Keratinocyte (primary cell): ENCODE results near the gene SLC16A2. TPM values are rescaled to one million over a fixed set of nuclear protein-coding genes. Genes with fewer than 3 reads are reported as not detected.

Experiments
- DNase-seq: peaks from one replicate; pipeline ENCODE4 v3.0.0-alpha.2; 2011; ENCODE audit warnings: low read depth, missing footprints, low spot score
- FAIRE-seq: peaks from 2 replicates; lab custom pipeline; 2011; peaks lifted over from hg19 to GRCh38; lab: Jason Lieb, UNC
- H2AFZ ChIP-seq: 2 replicates; pipeline ENCODE4 v1.6.0; 2012; ENCODE audit warnings: low read length, control low read depth, inconsistent platforms; ENCODE audit not compliant: control insufficient read depth
- H3K27ac ChIP-seq: 2 replicates; pipeline ENCODE4 v1.5.1; 2011; ENCODE audit warnings: low read length; ENCODE audit not compliant: control insufficient read depth, insufficient read depth
- H3K27me3 ChIP-seq: 3 replicates; pipeline ENCODE4 v1.6.0; 2011; ENCODE audit warnings: low read length; ENCODE audit not compliant: control insufficient read depth, insufficient read depth; ENCODE audit errors: extremely low read depth
- H3K36me3 ChIP-seq, 2 experiments: 2 replicates in 1 of 2; 3 replicates in 1 of 2; pipeline ENCODE4 v1.5.1; 2011; ENCODE audit warnings: low read length in 2 of 2, mild to moderate bottlenecking in 1 of 2; ENCODE audit not compliant: control insufficient read depth in 2 of 2, insufficient read depth in 2 of 2; ENCODE audit errors: extremely low read depth in 1 of 2
- H3K4me1 ChIP-seq: 3 replicates; pipeline ENCODE4 v1.5.1; 2011; ENCODE audit warnings: low read length; ENCODE audit not compliant: control insufficient read depth, insufficient read depth; ENCODE audit errors: extremely low read depth
- H3K4me2 ChIP-seq: 3 replicates; pipeline ENCODE4 v1.6.0; 2011; ENCODE audit warnings: low read depth, low read length; ENCODE audit not compliant: control insufficient read depth, insufficient read depth; ENCODE audit errors: extremely low read depth
- H3K4me3 ChIP-seq, 3 experiments: fragments of 200-600 bp in 1 of 3; sonication (generic) in 1 of 3; 2 replicates in 2 of 3; 3 replicates in 1 of 3; pipeline ENCODE4 v1.5.1; 2011 to 2016; ENCODE audit warnings: low read length in 3 of 3, mild to moderate bottlenecking in 3 of 3, control low read depth in 2 of 3, inconsistent platforms in 1 of 3, low read depth in 1 of 3, mixed read lengths in 1 of 3, mixed run types in 1 of 3, moderate library complexity in 1 of 3; ENCODE audit not compliant: control insufficient read depth in 2 of 3, insufficient read depth in 2 of 3; ENCODE audit errors: extremely low read depth in 1 of 3
- H3K79me2 ChIP-seq: 2 replicates; pipeline ENCODE4 v1.6.0; 2012; ENCODE audit warnings: low read length; ENCODE audit not compliant: control insufficient read depth, insufficient read depth
- H3K9ac ChIP-seq: 3 replicates; pipeline ENCODE4 v1.6.0; 2011; ENCODE audit warnings: low read length; ENCODE audit not compliant: control insufficient read depth, insufficient read depth; ENCODE audit errors: extremely low read depth
- H3K9me1 ChIP-seq: 3 replicates; pipeline ENCODE4 v1.6.0; 2011; ENCODE audit warnings: low read length; ENCODE audit not compliant: control insufficient read depth, insufficient read depth; ENCODE audit errors: extremely low read depth
- H3K9me3 ChIP-seq: 2 replicates; pipeline ENCODE4 v1.5.1; 2012; ENCODE audit warnings: low read depth, low read length; ENCODE audit not compliant: control insufficient read depth
- H4K20me1 ChIP-seq: 3 replicates; pipeline ENCODE4 v1.6.0; 2011; ENCODE audit warnings: low read length; ENCODE audit not compliant: control insufficient read depth, insufficient read depth; ENCODE audit errors: extremely low read depth
- EZH2 ChIP-seq: IDR thresholded peaks from one replicate; pipeline ENCODE4 v1.6.1; 2012; ENCODE audit warnings: inconsistent platforms, mild to moderate bottlenecking, low read length, moderate library complexity
- dilution Hi-C: fragments of 300-500 bp; cut with MboI; formaldehyde crosslinking; loops from one replicate; pipeline ENCODE4 v1.7.0; 2020; ENCODE audit warnings: low sequenced_read_pairs; ENCODE audit not compliant: extremely low pct_ligation_motif_present
- polyA plus RNA-seq, 5 experiments: library from polyadenylated mRNA; depleted of rRNA in 3 of 5; stranded (reverse) in 3 of 5; stranded (forward) in 1 of 5; unstranded in 1 of 5; fragments of >200 nt; gene quantifications; 1 replicate in 1 of 5; 2 replicates in 3 of 5; 3 replicates in 1 of 5; pipeline versions ENCODE4 v1.2.1 to v1.2.3, GENCODE V29; 2011 to 2012; ENCODE audit warnings: missing spikeins in 2 of 5, low read depth in 1 of 5, low replicate concordance in 1 of 5
- TF ChIP-seq, protein P1 (sequence below), 3 experiments: IDR thresholded peaks in 1 of 3; conservative IDR thresholded peaks in 1 of 3; optimal IDR thresholded peaks in 1 of 3; 2 replicates in 2 of 3; 3 replicates in 1 of 3; pipeline versions ENCODE3 to v1.5.1; 2011; ENCODE audit warnings: low read length in 3 of 3, mild to moderate bottlenecking in 3 of 3, moderate library complexity in 2 of 3, control low read depth in 1 of 3, inconsistent platforms in 1 of 3; ENCODE audit not compliant: insufficient read depth in 2 of 3; ENCODE audit errors: extremely low read depth in 1 of 3

SLC16A2 gene
- polyA plus RNA-seq, 1 donor (not counting 4 experiments of a cell fraction or from before 2014, with no cell fraction given): 38.4 TPM

DNA sequence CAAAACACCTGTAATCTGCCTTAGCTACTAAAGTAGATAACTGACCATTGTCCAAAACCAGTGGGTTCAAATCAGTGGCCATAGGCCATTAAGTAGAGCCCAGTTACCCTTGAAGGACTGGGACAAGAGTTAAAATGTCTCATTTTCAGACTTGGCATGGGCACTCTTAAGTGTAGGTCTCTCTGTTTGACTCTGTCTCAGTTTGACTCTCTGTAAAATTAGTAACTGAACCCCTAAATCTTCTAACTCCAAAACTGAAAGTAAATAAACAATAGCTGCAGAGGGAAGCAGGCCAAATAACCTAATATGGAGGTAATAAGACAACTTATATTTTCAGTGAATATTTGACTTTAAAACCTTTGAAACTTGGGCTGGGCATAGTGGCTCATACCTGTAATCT lies 89.1 kb downstream of the SLC16A2 start:
- no peaks in the 10 kb centered on the region for H3K27me3 ChIP-seq
- no peaks in the 10 kb centered on the region for H3K36me3 ChIP-seq
- H4K20me1 ChIP-seq: no peaks in the 10 kb centered on the region
- no peaks in the 10 kb centered on the region for H3K4me1 ChIP-seq
- dilution Hi-C loops: no loop called here
- no peak overlapping the region for H3K4me3 ChIP-seq
- H3K9me3 ChIP-seq: no peaks in the 10 kb centered on the region
- H3K4me2 ChIP-seq: no peak overlapping the region
- no peaks in the 10 kb centered on the region for H3K79me2 ChIP-seq
- H3K9me1 ChIP-seq: no peaks in the 10 kb centered on the region
- no peak overlapping the region for H2AFZ ChIP-seq
- TF ChIP-seq, protein P1, sequence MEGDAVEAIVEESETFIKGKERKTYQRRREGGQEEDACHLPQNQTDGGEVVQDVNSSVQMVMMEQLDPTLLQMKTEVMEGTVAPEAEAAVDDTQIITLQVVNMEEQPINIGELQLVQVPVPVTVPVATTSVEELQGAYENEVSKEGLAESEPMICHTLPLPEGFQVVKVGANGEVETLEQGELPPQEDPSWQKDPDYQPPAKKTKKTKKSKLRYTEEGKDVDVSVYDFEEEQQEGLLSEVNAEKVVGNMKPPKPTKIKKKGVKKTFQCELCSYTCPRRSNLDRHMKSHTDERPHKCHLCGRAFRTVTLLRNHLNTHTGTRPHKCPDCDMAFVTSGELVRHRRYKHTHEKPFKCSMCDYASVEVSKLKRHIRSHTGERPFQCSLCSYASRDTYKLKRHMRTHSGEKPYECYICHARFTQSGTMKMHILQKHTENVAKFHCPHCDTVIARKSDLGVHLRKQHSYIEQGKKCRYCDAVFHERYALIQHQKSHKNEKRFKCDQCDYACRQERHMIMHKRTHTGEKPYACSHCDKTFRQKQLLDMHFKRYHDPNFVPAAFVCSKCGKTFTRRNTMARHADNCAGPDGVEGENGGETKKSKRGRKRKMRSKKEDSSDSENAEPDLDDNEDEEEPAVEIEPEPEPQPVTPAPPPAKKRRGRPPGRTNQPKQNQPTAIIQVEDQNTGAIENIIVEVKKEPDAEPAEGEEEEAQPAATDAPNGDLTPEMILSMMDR (optimal IDR thresholded peaks at IDR 0.05 in 1 of 3, IDR thresholded peaks at IDR 0.05 in 1 of 3, conservative IDR thresholded peaks at IDR 0.05 in 1 of 3; ENCODE audit: extremely low read depth in 1 of 3, insufficient read depth in 2 of 3, low read length in 3 of 3): no peak
- TF ChIP-seq EZH2: no peak
- no peak for DNase-seq
- FAIRE-seq: no peak
- no peak overlapping the region for H3K9ac ChIP-seq
- no peak overlapping the region for H3K27ac ChIP-seq

DNA sequence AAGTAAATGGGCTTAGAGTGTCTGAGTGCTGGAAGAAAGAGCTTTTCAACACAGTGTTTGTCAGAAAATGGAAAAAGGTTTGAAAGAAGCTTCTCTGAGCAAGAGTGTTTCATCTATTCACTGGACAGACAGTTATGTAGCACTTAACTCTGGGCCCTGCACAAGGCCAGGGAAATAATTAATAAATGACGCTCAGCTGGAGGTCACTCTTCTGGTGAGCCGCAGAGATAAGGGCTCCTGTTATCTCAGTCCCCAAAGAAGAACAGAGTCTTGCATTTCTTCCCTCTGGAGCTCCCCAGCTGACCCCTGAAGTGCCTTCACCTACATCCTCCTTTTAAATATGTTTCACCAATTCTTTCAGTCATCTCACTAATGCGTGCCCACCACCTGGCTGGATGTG lies 90.4 kb downstream of the SLC16A2 start:
- Histone ChIP-seq H3K27ac (no peak overlapping the region), H3K27me3 (no peaks in the 10 kb centered on the region), H3K9me3 (no peaks in the 10 kb centered on the region), H3K9me1 (no peaks in the 10 kb centered on the region), H4K20me1 (no peaks in the 10 kb centered on the region), H3K4me2 (no peak overlapping the region), H2AFZ (no peak overlapping the region), H3K36me3 (no peaks in the 10 kb centered on the region), H3K79me2 (no peaks in the 10 kb centered on the region), H3K4me1 (no peaks in the 10 kb centered on the region), H3K4me3 (no peak overlapping the region), H3K9ac (no peak overlapping the region)
- DNase-seq (no peak), FAIRE-seq (no peak)
- dilution Hi-C loops: no loop called here
- no peak for TF ChIP-seq EZH2
- TF ChIP-seq, protein P1 (optimal IDR thresholded peaks at IDR 0.05 in 1 of 3, IDR thresholded peaks at IDR 0.05 in 1 of 3, conservative IDR thresholded peaks at IDR 0.05 in 1 of 3; ENCODE audit: extremely low read depth in 1 of 3, insufficient read depth in 2 of 3, low read length in 3 of 3): no peak
